GM21529 (cell line): Measurements from ENCODE around the gene ARHGEF18.

Source experiments
- ATAC-seq: cut with Tn5 transposase; IDR thresholded peaks from one replicate; pipeline ENCODE4 v1.9.1; 2021; ENCODE audit not compliant: unreplicated experiment

The ARHGEF18 gene

DNA sequence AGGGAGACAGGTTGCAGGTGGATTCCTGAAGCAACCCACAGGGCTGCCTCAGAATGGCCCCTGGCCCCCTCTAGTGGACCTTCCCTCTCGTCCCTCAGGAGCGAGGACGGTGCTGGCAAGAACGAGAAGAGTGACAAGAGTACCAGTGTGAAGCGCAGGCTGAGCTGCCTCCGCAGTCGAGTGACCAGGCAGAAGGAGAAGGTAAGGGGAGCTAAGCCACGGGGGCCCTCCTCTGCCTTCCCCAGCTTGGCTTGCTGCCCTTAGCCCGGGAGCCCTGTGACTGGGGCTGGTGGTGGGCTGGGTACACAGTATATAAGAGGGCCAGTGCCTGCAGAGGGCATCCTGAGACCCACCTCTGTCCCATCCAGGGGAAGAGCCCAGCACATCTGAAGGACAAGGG is 34.0 kb downstream of the ARHGEF18 start:
- ATAC-seq: no peak

DNA sequence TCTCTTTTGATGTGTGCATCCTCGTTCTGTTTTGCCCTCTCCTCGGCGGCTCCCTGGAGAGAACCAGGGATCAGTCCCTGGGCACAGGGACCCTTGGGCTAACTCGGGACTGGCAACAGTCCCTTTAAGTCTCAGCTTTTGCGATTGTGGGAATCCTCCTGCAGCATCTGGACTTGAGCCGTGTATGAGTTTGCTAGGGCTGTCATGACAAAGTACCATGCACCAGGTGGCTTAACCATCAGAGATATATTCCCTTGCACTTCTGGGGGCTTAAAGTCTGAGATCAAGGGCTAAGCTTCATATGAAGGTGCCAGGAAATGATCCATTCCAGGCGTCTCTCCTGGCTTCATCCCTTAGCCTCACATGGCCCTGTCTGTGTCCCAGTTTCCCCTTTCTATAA is 34.5 kb downstream of the ARHGEF18 start:
- ATAC-seq: no peak

DNA sequence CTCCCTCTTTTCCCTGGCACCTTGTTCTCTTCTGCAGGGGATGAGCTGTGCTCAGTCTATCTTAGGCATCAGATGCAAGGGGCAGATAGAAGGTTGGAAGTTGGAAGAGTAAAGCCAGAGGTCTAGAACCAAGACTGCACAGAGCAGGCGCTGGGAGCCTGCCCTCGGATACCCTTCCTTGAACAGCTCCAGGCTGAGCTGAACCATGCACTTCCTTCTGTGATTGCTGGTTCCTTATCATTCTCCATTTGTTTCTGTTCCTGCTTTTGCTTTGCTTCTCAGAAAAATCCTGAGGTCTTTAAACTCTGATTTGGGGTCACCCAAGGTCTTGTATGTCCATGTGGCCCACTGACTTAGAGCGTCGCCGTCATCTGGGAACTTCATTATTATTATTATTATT is 36.3 kb downstream of the ARHGEF18 start:
- no peak for ATAC-seq

DNA sequence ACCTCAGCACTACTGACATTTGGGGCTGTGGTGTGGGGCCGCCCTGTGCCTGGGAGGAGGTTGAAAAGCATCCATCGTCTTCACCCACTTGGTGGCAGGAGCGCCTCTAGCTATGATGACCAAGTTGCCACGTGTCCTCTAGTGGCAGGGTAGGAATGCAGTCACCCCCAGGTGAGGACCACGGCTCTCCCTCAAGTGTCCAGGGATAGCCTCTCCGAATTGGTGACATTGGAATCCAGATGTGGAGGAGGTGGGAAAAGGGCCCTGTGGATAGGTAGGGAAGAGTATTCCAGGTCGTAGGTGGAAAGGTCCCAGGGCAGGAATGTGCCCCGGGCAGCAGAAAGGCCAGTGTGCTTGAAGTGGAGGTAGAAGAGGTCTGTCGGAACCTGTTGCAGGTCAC is 37.6 kb downstream of the ARHGEF18 start:
- ATAC-seq: no peak

DNA sequence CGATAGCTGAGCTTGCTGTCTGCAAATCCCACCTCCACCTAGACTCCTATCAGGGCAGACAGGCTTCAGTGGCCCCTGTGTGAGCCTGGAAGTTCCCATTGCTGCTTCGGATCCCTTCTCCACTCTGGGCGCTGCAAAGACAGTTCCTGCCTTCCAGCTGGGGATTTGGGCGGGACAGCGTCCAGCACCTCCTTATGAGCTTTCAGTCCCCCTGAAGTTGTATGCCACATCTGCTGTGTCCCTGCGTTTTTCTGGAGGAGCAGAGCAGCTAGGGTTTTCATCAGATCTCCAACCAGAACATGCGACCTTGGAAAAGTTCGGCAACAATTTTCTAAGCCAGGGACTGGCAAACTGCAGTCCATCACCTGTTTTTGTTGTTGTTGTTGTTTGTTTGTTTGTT is 38.0 kb downstream of the ARHGEF18 start:
- ATAC-seq: no peak

DNA sequence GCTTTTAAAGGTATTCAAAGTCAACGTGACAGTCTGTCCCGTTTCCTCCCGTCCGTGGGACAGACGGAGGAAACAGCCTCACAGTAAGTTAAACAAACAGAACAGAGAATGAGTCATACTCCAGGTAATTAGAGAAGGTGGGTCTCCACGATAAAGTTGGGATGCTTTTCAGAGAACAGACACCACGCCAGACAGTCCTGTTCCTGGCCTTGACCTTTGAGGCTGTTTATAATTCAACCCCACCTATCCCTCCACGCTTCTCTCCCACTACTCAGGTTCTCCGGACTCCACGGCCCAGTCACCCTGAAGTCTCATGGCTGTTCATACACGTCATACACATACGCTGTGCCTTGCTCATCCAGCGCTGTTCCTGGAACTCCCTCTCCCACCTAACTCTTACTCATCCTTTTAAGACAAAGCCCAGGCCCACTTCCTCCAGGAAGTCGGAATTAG is 42.5 kb downstream of the ARHGEF18 start:
- no peak for ATAC-seq

DNA sequence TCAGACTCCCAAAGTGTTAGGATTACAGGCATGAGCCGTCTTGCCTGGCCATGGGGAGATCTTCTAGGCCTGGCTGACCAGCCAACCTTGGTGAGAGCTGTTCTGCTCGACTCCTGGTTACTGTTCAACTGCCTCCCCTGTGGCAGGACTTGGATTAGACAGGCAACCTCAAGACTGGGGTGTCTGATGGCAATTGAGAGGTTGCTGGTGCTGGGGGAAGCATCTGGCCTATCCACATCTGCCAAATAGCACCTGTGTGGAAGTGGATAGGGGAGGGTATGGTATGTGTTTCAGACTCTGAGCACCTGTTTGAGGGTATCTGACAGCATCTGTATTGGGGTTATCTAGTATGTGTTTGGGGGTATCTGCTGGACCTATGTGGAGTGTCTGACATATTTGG is 44.7 kb downstream of the ARHGEF18 start:
- no peak for ATAC-seq

DNA sequence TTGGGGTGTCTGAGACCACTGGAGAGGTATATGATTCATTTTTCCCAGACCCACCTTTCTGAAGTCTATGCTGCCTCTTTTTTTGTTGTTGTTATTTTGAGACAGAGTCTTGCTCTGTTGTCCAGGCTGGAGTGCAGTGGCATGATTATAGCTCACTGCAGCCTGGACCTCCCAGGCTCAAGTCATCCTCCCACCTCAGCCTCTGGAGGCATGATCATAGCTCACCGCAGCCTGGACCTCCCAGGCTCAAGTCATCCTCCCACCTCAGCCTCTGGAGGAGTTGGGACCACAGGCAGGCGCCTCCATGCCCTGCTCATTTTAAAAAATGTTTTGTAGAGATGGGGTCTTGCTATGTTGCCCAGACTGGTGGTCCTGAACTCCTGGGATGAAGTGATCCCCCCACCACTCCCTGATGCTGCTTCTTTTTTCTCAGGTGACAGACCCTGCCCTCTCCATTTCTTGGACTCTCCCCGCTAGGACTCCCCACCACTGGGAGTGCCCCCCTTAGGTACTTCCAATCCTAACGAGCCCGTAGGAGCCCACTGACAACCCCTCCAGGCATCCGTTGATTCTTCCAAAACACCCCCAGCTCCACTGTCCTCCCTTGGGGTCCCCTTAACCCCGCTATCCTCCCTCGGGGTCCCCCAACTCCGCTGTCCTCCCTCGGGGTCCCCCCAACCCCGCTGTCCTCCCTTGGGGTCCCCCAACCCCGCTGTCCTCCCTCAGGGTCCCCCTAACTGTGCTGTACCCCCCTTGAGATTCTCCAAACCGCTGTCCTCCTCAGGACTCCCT is 45.4 kb downstream of the ARHGEF18 start:
- no peak for ATAC-seq

DNA sequence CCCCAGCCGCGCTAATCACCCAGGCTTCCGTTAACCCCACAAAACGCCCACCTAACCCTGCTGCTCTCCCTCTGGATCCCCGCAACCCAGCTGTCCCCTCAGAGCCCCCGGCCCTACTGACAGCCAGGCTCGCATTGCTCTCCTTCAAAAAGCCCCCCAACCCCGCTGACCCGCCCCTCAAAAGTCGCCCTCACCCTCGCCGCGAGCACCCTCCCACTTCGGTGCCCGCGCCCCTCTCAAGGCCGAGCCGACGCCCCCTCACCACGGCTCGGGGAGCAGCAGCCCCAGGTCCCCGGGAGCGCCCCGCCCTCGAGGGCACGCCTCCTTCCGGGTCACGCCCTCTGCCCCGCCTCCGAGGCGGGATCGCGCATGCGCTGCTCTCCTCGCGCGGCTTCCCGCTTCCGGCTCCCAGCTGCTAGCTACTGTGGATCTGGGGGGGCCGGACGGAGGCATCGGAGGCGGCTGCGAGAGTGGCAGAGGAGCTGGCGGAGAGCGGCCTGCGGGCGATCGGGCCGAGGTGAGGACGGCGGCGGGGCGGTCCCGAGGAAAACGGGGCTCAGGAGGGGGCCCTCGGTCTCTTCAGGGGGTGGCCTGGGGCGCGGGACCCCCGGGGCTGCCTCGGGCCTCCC is 46.1 kb downstream of the ARHGEF18 start:
- ATAC-seq: peak; percentile 56

DNA sequence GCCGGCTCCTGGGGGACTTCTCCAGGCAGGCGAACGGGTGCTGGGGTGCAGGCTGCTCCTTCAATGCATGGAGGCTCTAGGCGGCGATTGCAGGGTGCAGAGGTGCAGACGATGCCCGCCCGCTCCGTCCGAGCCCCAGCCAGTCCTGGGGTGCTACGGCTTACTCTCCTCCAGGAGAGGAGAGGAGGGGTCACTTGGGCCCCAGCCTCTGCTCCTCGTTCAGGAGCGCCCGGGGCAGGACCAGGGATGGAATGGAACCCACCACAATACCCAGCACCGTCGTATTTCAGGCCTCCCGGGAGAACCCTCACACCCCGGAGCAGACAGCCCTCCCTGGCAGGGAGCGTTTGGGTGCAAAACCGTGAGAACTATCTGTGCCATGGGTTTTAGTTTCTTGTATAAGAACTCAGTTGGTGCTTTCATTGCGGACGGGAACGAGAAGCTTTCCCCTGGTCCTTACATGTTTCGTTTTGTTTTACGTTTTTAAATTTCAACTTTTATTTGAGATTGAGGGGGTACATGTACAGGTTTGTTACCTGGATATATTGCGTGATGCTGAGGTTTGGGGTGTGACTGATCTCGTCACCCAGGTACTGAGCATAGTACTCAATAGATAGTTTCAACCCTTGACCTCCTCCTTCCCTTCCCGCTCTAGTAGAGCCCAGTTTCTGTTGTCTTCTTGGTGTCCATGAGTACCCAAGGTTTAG is 46.8 kb downstream of the ARHGEF18 start:
- ATAC-seq: peak; percentile 15

DNA sequence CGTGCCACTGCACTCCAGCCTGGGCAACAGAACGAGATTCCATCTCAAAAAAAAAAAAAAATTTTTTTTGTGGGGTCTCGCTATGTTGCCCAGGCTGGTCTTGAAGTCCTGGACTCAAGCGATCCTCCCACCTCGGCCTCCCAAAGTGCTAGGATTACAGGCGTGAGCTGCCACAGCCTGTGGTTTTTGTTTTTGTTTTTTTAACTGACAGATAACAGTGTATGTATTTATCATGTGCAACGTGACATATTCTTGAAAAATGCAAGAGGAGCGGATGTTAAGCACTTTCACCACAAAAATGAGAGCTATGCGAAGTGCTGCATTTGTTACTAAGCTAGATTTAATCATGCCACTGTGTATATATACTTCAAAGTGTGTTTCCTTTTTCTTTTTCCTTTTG is 49.0 kb downstream of the ARHGEF18 start:
- ATAC-seq: no peak
